Spinal cord (tissue), 10 donors: Measurements from ENCODE around the gene SIPA1L3. TPM values are rescaled to one million over a fixed set of nuclear protein-coding genes. Genes with fewer than 3 reads are reported as not detected.

Experiments used
- DNase-seq, 6 donors: peaks; one replicate each; pipeline versions ENCODE4 v3.0.0 to v3.0.0-alpha.2; 2013 to 2015; ENCODE audit warnings: low spot score in 6 of 6, low read depth in 4 of 6
- H3K27ac ChIP-seq: one replicate; pipeline ENCODE4 v1.5.1; 2013; ENCODE audit warnings: low read depth, low read length, control low read depth
- H3K27me3 ChIP-seq: one replicate; pipeline ENCODE4 v1.6.1; 2013; ENCODE audit warnings: low read length; ENCODE audit not compliant: control insufficient read depth, insufficient read depth
- H3K36me3 ChIP-seq: one replicate; pipeline ENCODE4 v1.6.1; 2013; ENCODE audit warnings: low read length; ENCODE audit not compliant: control insufficient read depth, insufficient read depth
- H3K4me1 ChIP-seq: one replicate; pipeline ENCODE4 v1.6.1; 2013; ENCODE audit warnings: low read length; ENCODE audit not compliant: control insufficient read depth, insufficient read depth
- H3K4me3 ChIP-seq: one replicate; pipeline ENCODE4 v1.5.1; 2013; ENCODE audit warnings: low read depth, low read length, control low read depth
- H3K9me3 ChIP-seq: one replicate; pipeline ENCODE4 v1.6.1; 2013; ENCODE audit warnings: low read length; ENCODE audit not compliant: control insufficient read depth, insufficient read depth
- WGBS: methylation state at CpG from one replicate; pipeline ENCODE4 v1.1.5; 2013; ENCODE audit warnings: missing lambda C conversion rate; ENCODE audit not compliant: insufficient coverage; 5-methylcytosine and 5-hydroxymethylcytosine counted together
- polyA plus RNA-seq, 2 donors: library from polyadenylated mRNA; unstranded; fragments of 120-200 nt; gene quantifications; one replicate each; pipeline ENCODE4 v1.2.1, GENCODE V29; 2013; ENCODE audit not compliant: insufficient read length in 2 of 2
- total RNA-seq, 2 donors: library from RNA; depleted of rRNA in 1 of 2; stranded (reverse); fragments of 120-200 nt in 1 of 2; fragments of >200 nt in 1 of 2; gene quantifications; one replicate each; pipeline versions ENCODE4 v1.2.3 to v1.2.4, GENCODE V29; 2013 to 2014
- donor health status: healthy.

Gene SIPA1L3
- total and polyA plus RNA-seq, 4 donors = 13.6 to 34.8 (median 21.9) TPM

DNA sequence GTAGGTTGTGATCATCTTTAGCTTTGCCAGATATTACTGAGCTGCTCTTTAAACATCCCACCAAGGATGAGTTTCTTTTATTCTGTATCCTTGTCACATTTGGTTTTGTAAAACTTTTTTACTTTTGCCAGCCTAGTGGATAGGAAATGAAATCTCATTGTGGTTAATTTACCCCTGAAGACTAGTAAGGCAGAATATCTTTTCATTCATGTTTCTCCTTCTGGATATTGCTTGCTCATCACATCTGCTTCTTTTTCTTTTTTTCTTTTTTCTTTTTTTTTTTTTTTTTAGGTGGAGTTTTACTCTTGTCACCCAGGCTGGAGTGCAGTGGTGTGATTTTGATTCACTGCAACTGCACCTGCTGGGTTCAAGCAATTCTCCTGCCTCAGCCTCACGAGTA lies 31.3 kb downstream of the SIPA1L3 start:
- H3K27ac ChIP-seq = no peak overlapping the region
- H3K4me3 ChIP-seq = no peak overlapping the region
- peaks cover 17% of the 10 kb centered on the region for H3K4me1 ChIP-seq
- no peaks in the 10 kb centered on the region for H3K9me3 ChIP-seq
- no peaks in the 10 kb centered on the region for H3K27me3 ChIP-seq
- H3K36me3 ChIP-seq = no peaks in the 10 kb centered on the region
- no CpG with 5 or more reads among the region's 1 CpG for WGBS
- peak in 1 of 6 donors; percentile 33 for DNase-seq

DNA sequence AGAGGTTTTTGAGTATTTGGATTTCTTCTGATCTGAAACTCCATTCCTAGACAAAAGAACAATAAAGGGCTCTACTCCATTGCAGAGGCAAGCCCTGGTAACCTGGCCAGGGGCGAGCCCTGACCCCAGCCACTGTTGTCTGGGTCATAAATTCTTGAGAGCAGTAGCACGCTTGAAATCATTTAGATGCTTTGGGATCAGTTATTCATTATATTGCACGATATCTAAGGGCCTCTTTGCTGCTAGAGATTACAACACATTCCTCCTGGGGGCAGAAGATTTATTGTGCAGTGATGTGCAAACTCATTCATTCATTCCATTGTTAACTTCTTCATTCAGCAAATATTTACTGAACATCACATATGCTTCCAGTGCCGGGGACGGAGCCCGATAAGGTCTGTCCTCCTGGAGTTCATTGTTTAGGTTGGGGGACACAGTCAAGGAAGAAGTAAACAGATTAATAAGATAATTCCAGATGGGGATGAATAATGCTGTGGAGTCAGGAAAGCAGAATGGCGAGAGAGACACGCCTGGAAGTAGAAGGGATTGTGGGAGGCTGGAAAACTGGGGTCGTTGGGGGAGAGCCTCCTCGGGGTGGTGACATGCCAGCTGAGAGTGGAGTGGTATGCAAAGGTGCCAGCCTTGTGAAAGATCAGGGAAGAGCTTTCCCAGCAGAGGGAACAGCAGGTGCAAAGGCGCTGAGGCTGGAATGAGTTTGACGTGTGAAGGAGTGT lies 34.9 kb downstream of the SIPA1L3 start:
- peak in 1 of 6 donors; percentile 48 for DNase-seq
- no peak overlapping the region for H3K27ac ChIP-seq
- no peak overlapping the region for H3K4me3 ChIP-seq

DNA sequence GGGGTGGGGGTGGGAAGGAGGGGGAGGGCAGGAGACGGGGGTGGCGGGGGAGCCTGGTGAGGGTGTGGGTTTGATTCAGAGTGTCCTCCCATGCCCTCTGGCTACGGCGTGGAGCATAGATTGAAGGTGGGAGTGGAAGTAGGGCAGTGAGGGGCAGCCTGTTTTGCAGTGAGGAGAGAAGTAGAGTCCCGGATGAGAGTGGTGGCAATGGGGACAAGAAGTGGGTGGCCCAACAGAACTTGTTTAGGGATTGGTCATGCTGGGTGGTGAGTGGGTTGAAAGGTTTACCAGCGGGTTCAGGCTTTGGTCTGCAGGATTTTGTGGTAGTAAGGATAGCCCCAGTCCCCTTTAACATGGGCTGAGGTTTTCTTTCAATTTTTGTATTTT lies 35.5 kb downstream of the SIPA1L3 start:
- WGBS = 93% methylated on average over 4 of the region's 6 CpGs
- Histone ChIP-seq H3K27ac (no peak overlapping the region), H3K36me3 (no peaks in the 10 kb centered on the region), H3K27me3 (no peaks in the 10 kb centered on the region), H3K4me3 (no peak overlapping the region), H3K4me1 (peaks cover 6% of the 10 kb centered on the region), H3K9me3 (no peaks in the 10 kb centered on the region)
- no peak for DNase-seq

More for the DNA sequence above, 34.9 kb downstream of the SIPA1L3 start:
- Histone ChIP-seq H3K36me3 (no peaks in the 10 kb centered on the region), H3K9me3 (no peaks in the 10 kb centered on the region), H3K27me3 (no peaks in the 10 kb centered on the region), H3K4me1 (peaks cover 6% of the 10 kb centered on the region)
- 52% methylated on average over 5 of the region's 12 CpGs for WGBS

DNA sequence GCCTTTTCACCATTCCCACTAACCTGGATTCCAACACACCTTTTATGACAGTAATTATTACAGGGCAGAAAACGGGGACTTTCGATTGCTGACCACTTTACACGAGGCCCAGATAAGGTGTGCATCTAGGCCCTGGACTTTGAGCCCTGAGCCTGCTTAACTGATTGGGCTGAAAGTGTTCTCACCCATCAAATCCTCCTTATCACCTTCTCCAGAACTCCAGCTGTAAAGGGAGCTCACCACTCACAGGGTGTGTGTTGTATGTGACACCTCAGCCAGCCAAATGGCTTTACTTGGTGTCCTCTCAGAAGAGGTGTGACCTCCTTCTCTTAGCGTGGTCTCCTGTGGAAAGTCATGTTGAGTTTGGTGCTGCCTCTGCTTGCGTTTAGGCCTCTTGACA lies 36.5 kb downstream of the SIPA1L3 start:
- H3K36me3 ChIP-seq = no peaks in the 10 kb centered on the region
- no peak for DNase-seq
- peaks cover 16% of the 10 kb centered on the region for H3K4me1 ChIP-seq
- H3K9me3 ChIP-seq = no peaks in the 10 kb centered on the region
- H3K4me3 ChIP-seq = no peak overlapping the region
- 71% methylated on average over 1 of the region's 5 CpGs for WGBS
- H3K27ac ChIP-seq = no peak overlapping the region
- no peaks in the 10 kb centered on the region for H3K27me3 ChIP-seq

DNA sequence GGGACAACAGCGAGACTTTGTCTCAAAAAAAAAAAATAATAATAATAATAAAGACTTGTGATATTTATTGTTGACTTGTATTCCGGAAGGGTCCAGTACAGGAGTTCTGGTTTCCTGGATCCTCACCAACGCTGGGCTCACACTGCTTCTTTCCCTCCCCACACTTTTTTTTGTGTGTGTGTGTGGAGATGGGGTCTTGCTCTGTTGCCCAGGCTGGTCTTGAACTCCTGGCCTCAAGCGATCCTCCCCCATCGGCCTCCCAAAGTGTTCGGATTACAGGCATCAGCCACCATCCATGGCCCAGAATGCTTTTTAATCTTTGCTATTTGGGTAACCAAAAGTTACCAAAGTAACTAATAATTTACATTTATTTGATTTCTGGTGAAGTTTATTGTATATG lies 39.1 kb downstream of the SIPA1L3 start:
- no peak overlapping the region for H3K4me3 ChIP-seq
- peaks cover 16% of the 10 kb centered on the region for H3K4me1 ChIP-seq
- no peak overlapping the region for H3K27ac ChIP-seq
- H3K27me3 ChIP-seq = no peaks in the 10 kb centered on the region
- peaks cover 2% of the 10 kb centered on the region for H3K36me3 ChIP-seq
- DNase-seq = no peak
- WGBS = no CpG with 5 or more reads among the region's 6 CpGs
- no peaks in the 10 kb centered on the region for H3K9me3 ChIP-seq

DNA sequence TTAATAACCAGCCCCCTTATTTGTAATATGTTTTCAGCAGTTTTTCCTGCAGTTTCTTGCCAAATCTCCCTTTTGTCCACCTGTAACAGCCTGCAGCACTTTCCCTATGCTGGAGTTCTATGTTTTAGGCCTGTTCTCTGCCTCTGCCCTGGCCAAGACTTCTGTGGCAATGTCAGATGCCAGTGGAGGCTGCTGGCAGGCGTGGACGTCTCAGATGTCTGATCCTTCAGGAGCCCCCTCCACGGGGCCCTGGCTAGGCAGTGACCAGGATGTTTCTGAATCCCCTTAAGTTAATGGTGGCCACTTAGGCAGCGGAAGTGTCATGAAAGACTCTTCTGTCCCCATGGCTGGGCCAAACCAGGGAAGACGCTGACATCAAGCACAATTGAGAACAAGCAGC lies 40.8 kb downstream of the SIPA1L3 start:
- peak in 2 of 6 donors; percentile 36 to 44 for DNase-seq
- peaks cover 2% of the 10 kb centered on the region for H3K36me3 ChIP-seq
- WGBS = 36% methylated on average over 5 of the region's 5 CpGs
- no peak overlapping the region for H3K27ac ChIP-seq
- H3K4me1 ChIP-seq = peaks cover 11% of the 10 kb centered on the region
- no peak overlapping the region for H3K4me3 ChIP-seq
- H3K9me3 ChIP-seq = no peaks in the 10 kb centered on the region
- H3K27me3 ChIP-seq = no peaks in the 10 kb centered on the region

DNA sequence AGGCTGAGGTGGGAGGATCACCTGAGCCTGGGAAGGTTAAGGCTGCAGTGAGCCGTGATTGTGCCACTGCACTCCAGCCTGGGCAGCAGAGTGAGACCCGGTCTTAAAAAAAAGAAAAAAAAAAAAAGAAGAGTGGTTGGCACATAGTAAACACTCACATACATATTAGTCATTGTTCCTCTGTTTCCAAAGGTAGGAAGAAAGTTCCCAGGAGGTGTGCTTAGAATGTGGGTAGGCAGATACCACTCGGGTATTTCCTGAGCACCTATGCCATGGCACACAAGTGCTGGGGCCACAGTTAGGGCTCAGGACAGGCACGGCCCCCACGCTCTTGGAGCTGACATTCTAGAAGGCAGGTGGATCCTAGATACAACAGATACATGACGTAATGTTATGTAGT lies 41.4 kb downstream of the SIPA1L3 start:
- Histone ChIP-seq H3K4me1 (peaks cover 11% of the 10 kb centered on the region), H3K27ac (no peak overlapping the region), H3K4me3 (no peak overlapping the region), H3K27me3 (no peaks in the 10 kb centered on the region), H3K36me3 (peaks cover 2% of the 10 kb centered on the region), H3K9me3 (no peaks in the 10 kb centered on the region)
- 100% methylated on average over 4 of the region's 6 CpGs for WGBS
- DNase-seq = no peak

DNA sequence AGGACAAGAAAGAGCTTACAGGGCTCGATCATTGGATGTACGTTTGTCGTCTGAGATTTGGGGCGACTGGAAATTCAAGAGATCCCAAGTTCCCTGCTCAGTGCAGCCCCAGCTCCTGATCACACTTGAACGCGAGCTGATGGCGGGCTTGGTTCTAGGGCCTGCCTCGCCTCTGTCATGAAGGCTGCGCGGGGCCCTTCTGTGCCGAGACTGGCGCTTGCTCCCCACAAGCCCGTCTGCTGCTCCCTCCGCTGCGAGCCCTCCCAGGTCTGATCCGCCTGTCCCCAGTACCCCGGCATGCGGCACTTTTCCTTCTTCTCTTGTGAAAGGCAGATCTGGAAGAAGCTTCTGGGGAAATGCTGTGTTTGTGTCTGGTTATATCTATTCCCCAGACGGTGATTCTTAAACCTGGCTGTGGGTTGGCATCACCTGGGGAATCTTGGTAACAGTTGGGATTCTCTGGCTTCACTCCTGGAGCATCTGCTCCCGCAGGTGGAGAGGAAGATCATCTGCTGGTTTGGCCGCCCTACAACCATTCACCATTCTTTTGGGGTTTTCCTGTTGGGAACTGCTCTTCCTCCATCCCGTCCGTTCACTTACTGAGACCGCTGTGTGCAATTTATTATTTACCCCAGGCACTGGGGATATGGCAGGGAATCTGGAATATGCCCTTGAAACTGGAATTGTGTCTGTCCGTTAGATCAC lies 43.6 kb downstream of the SIPA1L3 start:
- H3K36me3 ChIP-seq = peaks cover 2% of the 10 kb centered on the region
- H3K4me3 ChIP-seq = no peak overlapping the region
- 89% methylated on average over 19 of the region's 25 CpGs for WGBS
- no peaks in the 10 kb centered on the region for H3K9me3 ChIP-seq
- no peaks in the 10 kb centered on the region for H3K27me3 ChIP-seq
- no peak overlapping the region for H3K27ac ChIP-seq
- peaks cover 17% of the 10 kb centered on the region for H3K4me1 ChIP-seq
- no peak for DNase-seq

DNA sequence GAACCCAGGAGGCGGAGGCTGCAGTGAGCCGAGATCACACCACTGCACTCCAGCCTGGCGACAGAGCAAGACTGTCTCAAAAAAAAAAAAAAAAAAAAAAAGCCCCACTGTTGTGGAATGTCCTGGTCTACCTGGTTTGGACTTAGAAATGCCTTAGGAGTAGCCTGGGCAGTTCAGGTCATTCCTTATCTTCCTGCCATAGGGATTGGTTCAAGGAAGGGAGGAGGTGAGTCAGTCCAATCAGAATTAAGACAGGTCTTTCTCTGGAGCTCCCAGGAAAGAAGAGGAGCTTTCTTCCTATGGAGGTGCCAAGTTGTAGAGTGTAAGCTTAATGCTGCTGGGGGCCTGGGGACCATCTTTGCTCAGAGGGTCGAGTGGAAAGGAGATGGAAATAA lies 44.8 kb downstream of the SIPA1L3 start:
- H3K27ac ChIP-seq = no peak overlapping the region
- no peak for DNase-seq
- WGBS = 78% methylated on average over 4 of the region's 4 CpGs
- no peaks in the 10 kb centered on the region for H3K27me3 ChIP-seq
- no peak overlapping the region for H3K4me3 ChIP-seq
- H3K4me1 ChIP-seq = peaks cover 17% of the 10 kb centered on the region
- H3K9me3 ChIP-seq = no peaks in the 10 kb centered on the region
- H3K36me3 ChIP-seq = peaks cover 2% of the 10 kb centered on the region
